Stimulated activated CD4-positive, alpha-beta T cell treated with anti-CD3 and anti-CD28 coated beads, Interleukin-12 subunit alpha, Interleukin-12 subunit beta, amount 100 ng/mL, for 4 hours (primary cell): ENCODE measurements around the gene CRACR2A.

Experiments used
- DNase-seq: peaks from one replicate; pipeline ENCODE4 v3.0.0-alpha.2; 2020

Gene CRACR2A

GRCh38 chr12:3679831-3680230 lies 73.1 kb downstream of the CRACR2A start:
- DNase-seq, result no peak

GRCh38 chr12:3677609-3678008 lies 75.3 kb downstream of the CRACR2A start:
- no peak for DNase-seq

GRCh38 chr12:3673981-3674708 lies 78.8 kb downstream of the CRACR2A start:
- no peak for DNase-seq

- DNase-seq, result no peak
Observed at GRCh38 chr12:3672113-3672509, 80.8 kb downstream of the CRACR2A start.

GRCh38 chr12:3671330-3672112 lies 81.4 kb downstream of the CRACR2A start:
- no peak for DNase-seq

GRCh38 chr12:3670083-3670620 lies 82.8 kb downstream of the CRACR2A start:
- no peak for DNase-seq

GRCh38 chr12:3669594-3669993 lies 83.3 kb downstream of the CRACR2A start:
- no peak for DNase-seq

GRCh38 chr12:3668479-3669165 lies 84.3 kb downstream of the CRACR2A start:
- DNase-seq, result no peak

- DNase-seq, result no peak
Observed at GRCh38 chr12:3667485-3667884, 85.4 kb downstream of the CRACR2A start.

- no peak for DNase-seq
Observed at GRCh38 chr12:3666441-3666840, 86.5 kb downstream of the CRACR2A start.

- DNase-seq, result no peak
Observed at GRCh38 chr12:3662521-3662921, 90.4 kb downstream of the CRACR2A start.

- DNase-seq, result no peak
Observed at GRCh38 chr12:3661028-3661427, 91.9 kb downstream of the CRACR2A start.

- DNase-seq, result peak; percentile 8
Observed at GRCh38 chr12:3658327-3659163, 94.4 kb downstream of the CRACR2A start.

GRCh38 chr12:3656946-3657622 lies 95.8 kb downstream of the CRACR2A start:
- no peak for DNase-seq

- DNase-seq, result no peak
Observed at GRCh38 chr12:3655328-3655900, 97.5 kb downstream of the CRACR2A start.

GRCh38 chr12:3651585-3652424 lies 101.1 kb downstream of the CRACR2A start:
- DNase-seq, result no peak

GRCh38 chr12:3647504-3647903 lies 105.4 kb downstream of the CRACR2A start:
- DNase-seq, result no peak

GRCh38 chr12:3646561-3647241 lies 106.2 kb downstream of the CRACR2A start:
- no peak for DNase-seq

GRCh38 chr12:3645091-3645490 lies 107.8 kb downstream of the CRACR2A start:
- DNase-seq, result no peak

- DNase-seq, result no peak
Observed at GRCh38 chr12:3644104-3644503, 108.8 kb downstream of the CRACR2A start.
